BE2C (cell line): ENCODE measurements around the gene FAM234B.
"Not testable (repeated sequence)": the region's sequence is repeated elsewhere in the genome, so short reads cannot be mapped to it uniquely, and the experiment has no call there.

Experiments used
- DNase-seq: peaks from one replicate; pipeline ENCODE4 v3.0.0-alpha.2; 2020
- H3K27me3 ChIP-seq: fragments of 250-450 bp; sonication (Bioruptor Pico); 2 replicates; pipeline ENCODE4 v1.5.1; 2020; ENCODE audit warnings: mild to moderate bottlenecking
- H3K36me3 ChIP-seq: fragments of 250-450 bp; sonication (Bioruptor Pico); 2 replicates; pipeline ENCODE4 v1.5.1; 2020; ENCODE audit warnings: mild to moderate bottlenecking
- H3K4me1 ChIP-seq: fragments of 250-450 bp; sonication (Bioruptor Pico); 2 replicates; pipeline ENCODE4 v1.5.1; 2020
- H3K4me3 ChIP-seq: 2 replicates; pipeline ENCODE4 v1.5.1; 2011; ENCODE audit warnings: low read depth, low read length
- H3K9me3 ChIP-seq: fragments of 250-450 bp; sonication (Bioruptor Pico); 2 replicates; pipeline ENCODE4 v1.5.1; 2020
- TF ChIP-seq, protein P1 (sequence below): IDR thresholded peaks from 2 replicates; pipeline ENCODE4 v1.5.1; 2012; ENCODE audit warnings: mild to moderate bottlenecking, low read depth, low read length

Gene FAM234B

DNA sequence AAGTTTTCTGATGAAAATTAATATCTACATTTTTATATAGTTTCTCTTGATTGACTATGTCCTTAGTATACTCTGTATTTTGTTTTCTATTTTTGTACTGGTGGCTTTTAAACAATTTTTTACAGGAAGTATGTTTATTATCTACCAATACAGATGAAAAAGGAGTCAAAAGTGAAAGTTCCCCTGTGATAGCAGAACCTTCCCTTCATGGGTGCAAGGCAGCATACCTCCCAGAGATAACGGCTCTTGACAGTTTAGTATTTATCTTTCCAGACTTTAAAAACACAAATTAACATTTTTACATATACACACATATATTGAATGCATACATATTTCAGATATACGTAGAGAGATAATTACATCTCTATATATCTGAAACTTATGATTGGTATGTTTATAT, 17.1 kb upstream of the FAM234B start:
- no peak for DNase-seq
- no peaks in the 10 kb centered on the region for H3K36me3 ChIP-seq
- TF ChIP-seq, protein P1, sequence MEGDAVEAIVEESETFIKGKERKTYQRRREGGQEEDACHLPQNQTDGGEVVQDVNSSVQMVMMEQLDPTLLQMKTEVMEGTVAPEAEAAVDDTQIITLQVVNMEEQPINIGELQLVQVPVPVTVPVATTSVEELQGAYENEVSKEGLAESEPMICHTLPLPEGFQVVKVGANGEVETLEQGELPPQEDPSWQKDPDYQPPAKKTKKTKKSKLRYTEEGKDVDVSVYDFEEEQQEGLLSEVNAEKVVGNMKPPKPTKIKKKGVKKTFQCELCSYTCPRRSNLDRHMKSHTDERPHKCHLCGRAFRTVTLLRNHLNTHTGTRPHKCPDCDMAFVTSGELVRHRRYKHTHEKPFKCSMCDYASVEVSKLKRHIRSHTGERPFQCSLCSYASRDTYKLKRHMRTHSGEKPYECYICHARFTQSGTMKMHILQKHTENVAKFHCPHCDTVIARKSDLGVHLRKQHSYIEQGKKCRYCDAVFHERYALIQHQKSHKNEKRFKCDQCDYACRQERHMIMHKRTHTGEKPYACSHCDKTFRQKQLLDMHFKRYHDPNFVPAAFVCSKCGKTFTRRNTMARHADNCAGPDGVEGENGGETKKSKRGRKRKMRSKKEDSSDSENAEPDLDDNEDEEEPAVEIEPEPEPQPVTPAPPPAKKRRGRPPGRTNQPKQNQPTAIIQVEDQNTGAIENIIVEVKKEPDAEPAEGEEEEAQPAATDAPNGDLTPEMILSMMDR = no peak
- no peak overlapping the region for H3K4me3 ChIP-seq
- H3K4me1 ChIP-seq = no peaks in the 10 kb centered on the region
- peaks cover 32% of the 10 kb centered on the region for H3K27me3 ChIP-seq
- H3K9me3 ChIP-seq = no peaks in the 10 kb centered on the region

DNA sequence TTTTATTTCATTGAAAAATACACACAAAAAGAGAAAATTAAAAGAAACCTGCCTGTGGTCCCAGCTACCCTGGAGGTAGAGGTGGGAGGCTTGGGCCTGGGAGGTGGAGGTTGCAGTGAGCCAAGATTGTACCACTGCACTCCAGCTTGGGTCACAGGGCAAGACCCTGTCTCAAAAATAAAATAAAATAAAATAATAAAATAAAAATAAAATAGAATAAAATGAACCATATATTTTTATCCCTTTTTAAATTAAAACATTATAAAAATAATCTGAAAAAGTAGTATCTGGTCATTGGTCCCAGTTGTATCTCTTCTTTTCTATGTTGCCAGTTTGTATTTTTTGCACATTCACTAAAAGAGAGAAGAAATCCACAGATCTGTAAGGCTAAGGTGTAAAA, 16.7 kb upstream of the FAM234B start:
- Histone ChIP-seq H3K4me1 (no peaks in the 10 kb centered on the region), H3K27me3 (peaks cover 33% of the 10 kb centered on the region), H3K36me3 (no peaks in the 10 kb centered on the region), H3K4me3 (no peak overlapping the region), H3K9me3 (no peaks in the 10 kb centered on the region)
- DNase-seq = no peak
- TF ChIP-seq, protein P1 = no peak

GRCh38 chr12:13028825-13029570, 15.2 kb upstream of the FAM234B start:
- no peaks in the 10 kb centered on the region for H3K4me1 ChIP-seq
- no peaks in the 10 kb centered on the region for H3K9me3 ChIP-seq
- TF ChIP-seq, protein P1 = no peak
- no peak for DNase-seq
- H3K4me3 ChIP-seq = no peak overlapping the region
- H3K36me3 ChIP-seq = no peaks in the 10 kb centered on the region
- peaks cover 36% of the 10 kb centered on the region for H3K27me3 ChIP-seq

- no peaks in the 10 kb centered on the region for H3K4me1 ChIP-seq
- H3K4me3 ChIP-seq = no peak overlapping the region
- H3K9me3 ChIP-seq = no peaks in the 10 kb centered on the region
- DNase-seq = no peak
- peaks cover 26% of the 10 kb centered on the region for H3K27me3 ChIP-seq
- TF ChIP-seq, protein P1 = no peak
- H3K36me3 ChIP-seq = no peaks in the 10 kb centered on the region
These were observed 13.5 kb upstream of the FAM234B start for GRCh38 chr12:13030541-13031291.

GRCh38 chr12:13032164-13032563, 12.0 kb upstream of the FAM234B start:
- Histone ChIP-seq H3K27me3 (peaks cover 21% of the 10 kb centered on the region), H3K36me3 (no peaks in the 10 kb centered on the region), H3K9me3 (no peaks in the 10 kb centered on the region), H3K4me3 (no peak overlapping the region), H3K4me1 (no peaks in the 10 kb centered on the region)
- DNase-seq = no peak
- TF ChIP-seq, protein P1 = no peak

DNA sequence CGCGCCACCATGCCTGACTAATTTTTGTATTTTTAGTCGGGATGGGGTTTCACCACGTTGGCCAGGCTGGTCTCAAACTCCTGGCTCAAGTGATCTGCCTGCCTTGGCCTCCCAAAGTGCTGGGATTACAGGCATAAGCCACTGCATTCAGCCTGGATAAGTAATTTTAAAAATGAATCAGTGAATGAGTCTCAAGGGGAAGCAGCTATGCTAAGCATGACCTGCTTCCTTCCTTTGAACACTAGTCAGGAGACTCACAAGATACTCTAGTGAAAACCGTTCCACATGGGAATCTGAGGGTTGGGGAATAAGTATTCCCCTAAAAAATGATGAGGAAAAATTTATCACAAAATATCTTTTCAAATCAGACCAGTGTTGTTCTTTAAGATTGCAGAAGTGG, 10.7 kb upstream of the FAM234B start:
- no peak overlapping the region for H3K4me3 ChIP-seq
- peaks cover 18% of the 10 kb centered on the region for H3K27me3 ChIP-seq
- H3K9me3 ChIP-seq = no peaks in the 10 kb centered on the region
- no peaks in the 10 kb centered on the region for H3K4me1 ChIP-seq
- TF ChIP-seq, protein P1 = no peak
- H3K36me3 ChIP-seq = no peaks in the 10 kb centered on the region
- no peak for DNase-seq

DNA sequence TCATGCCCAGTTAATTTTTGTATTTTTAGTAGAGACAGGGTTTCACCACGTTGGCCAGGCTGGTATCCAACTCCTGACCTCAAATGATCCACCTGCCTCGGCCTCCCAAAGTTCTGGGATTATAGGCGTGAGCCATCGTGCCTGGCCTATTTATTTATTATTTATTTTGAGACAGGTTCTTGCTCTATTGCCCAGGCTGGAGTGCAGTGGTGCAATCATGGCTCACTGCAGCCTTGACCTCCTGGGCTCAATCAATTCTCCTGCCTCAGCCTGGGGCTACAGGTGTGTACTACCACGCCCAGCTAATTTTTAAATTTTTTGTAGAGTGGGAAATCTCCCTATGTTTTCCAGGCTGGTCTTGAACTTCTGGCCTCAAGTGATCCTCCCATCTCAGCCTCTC, 8.8 kb upstream of the FAM234B start:
- not testable (repeated sequence) for H3K4me3 ChIP-seq, DNase-seq, H3K9me3 ChIP-seq, H3K36me3 ChIP-seq, H3K4me1 ChIP-seq
- peaks cover 11% of the 10 kb centered on the region for H3K27me3 ChIP-seq
